ENCODE measurements around the gene SRM.
"Not testable (repeated sequence)": the region's sequence is repeated elsewhere in the genome, so short reads cannot be mapped to it uniquely, and the experiment has no call there.

The SRM gene

GRCh38 chr1:11059968-11060830 is at the start of gene SRM:
SRM (minus strand) TSS chr1:11060018; CDS start chr1:11059943, 75 bp downstream.
- DNase-seq = peak; percentile 88

GRCh38 chr1:11109047-11109760 is 49.4 kb upstream of the SRM start:
- DNase-seq = no peak

DNA sequence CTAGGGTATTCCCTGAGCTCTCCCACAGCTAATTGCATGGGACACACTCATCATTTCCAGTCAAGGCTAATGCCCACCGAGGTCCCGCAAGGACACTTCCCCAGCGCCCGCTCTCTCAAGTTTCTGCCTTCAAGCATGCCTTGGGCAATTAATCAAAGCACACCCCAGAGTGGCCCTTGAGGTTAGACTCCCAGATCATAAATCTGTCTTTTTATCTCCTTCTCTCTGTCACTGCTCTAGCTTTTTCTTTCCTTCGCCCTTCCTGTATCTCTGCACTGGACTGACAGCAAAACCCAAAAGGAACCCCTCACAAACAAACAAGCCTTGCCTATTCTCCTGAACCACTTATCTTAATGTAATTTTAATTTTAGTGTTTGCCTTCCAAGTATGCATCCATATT is 47.8 kb upstream of the SRM start:
- DNase-seq = no peak

DNA sequence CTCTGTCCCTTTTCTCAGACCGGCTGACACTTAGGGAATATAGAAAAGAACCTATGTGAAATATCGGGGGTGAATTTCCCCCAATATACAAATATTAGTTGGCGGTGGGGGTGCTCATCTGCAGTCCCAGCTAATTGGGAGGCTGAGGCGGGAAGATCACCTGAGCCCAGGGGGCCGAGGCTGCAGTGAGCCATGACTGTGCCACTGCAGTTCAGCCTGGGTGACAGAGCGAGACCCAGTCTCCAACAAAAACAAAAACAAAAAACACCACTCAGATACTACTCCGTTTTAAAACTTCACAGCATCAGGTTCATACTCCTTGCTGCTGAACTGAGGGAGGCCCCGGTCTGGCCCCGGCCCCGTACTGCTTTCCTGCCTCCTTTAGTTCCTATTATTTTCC is 45.8 kb upstream of the SRM start:
- DNase-seq = no peak

DNA sequence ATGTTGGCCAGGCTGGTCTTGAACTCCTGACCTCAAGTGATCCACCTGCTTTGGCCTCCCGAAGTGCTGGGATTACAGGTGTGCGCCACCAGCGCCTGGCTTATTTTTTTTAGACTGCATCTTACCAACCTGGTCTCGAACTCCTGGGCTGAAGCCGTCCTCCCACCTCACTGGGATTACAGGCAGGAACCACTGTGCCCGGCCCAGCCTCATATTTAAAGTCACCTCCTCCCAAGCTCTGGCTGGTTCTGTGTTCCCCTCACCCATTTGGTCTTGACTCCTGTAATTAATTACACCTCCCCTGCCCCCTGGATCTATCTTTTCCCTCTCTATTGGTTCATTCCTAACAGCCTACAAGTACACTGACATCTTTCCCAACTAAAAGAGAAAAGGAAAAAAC is 41.5 kb upstream of the SRM start:
- DNase-seq = no peak

DNA sequence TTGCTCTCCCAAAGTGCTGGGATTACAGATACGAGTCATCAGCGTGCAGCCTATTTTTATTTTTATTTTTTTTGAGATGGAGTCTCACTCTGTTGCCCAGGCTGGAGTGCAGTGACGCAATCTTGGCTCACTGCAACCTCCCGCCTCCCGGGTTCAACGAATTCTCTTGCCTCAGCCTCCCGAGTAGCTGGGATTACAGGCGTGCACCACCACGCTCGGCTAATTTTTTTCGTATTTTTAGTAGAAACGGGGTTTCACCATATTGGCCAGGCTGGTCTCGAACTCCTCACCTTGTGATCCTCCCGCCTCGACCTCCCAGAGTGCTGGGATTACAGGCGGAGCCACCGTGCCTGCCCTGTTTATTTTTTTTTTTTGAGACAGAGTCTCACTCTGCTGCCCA is 41.0 kb upstream of the SRM start:
- DNase-seq = not testable (repeated sequence)

GRCh38 chr1:11100149-11100493 is 40.3 kb upstream of the SRM start:
- no peak for DNase-seq

DNA sequence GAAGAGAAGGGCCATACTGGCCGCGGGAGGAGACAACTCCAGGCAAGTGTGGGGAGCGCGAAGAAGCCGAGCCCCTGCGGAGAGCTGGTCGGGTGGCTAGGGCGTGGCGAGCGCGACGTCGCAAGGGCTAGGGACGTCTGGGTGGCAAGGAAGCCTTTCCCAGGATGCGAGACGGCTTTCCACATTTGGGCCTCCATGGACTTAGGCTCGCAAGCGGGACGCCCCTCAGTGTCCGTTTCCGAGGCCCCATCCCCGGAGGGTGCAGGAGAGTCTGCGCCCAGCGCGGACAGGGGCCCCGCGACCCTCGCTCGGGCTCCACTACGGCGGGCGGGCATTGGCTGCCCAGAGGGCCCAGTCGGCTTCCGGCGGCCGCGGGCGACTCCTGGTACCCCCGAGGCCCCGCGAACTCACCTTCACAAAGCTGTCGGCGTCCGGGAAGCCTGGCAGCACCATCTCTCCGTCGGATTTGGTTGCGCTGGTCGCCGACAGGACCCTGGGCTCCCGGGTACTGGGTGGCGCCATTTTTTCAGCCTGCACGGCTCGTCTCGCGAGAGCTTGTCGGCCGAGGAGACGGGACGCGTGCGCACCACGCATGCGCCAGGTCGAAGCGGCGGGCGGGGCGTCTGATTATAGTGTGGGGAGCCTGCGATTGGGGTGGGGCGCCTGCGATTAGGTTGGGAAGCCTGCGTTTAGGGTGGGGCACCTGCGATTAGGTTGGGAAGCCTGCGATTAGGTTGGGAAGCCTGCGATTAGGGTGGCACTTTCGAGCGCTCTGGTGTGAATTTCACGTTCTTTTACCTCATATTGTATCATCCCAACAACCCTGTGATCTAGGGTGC is 39.7 kb upstream of the SRM start, which contains the start of gene EXOSC10:
EXOSC10 (minus strand) TSS at position 560 of the 839 bp plus-strand sequence; CDS start at position 522, 38 bp downstream.
- DNase-seq = peak; percentile 87

DNA sequence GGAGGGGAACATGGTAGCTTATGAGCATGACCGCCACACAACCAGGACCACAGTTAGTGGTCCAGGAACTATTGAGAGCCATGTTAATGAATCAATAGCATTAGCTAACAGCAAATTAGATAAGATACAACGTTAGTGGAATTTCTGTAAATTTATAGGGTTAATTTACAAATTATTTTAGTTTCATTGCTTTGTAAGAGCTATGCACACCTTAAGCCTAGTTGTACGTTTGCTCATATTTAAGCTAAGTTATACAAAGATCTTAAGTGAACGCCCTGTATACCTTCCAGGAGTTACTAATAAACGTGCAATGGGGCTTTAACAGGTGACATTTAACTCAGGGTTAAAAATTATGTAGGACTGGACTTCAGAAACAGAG is 39.1 kb upstream of the SRM start:
- no peak for DNase-seq

DNA sequence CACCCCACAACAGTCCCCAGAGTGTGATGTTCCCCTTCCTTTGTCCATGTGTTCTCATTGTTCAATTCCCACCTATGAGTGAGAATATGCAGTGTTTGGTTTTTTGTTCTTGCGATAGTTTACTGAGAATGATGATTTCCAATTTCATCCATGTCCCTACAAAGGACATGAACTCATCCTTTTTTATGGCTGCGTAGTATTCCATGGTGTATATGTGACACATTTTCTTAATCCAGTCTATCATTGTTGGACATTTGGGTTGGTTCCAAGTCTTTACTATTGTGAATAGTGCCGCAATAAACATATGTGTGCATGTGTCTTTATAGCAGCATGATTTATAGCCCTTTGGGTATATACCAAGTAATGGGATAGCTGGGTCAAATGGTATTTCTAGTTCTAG is 24.0 kb upstream of the SRM start:
- DNase-seq = not testable (repeated sequence)

GRCh38 chr1:11080931-11081330 is 21.1 kb upstream of the SRM start:
- DNase-seq = no peak

DNA sequence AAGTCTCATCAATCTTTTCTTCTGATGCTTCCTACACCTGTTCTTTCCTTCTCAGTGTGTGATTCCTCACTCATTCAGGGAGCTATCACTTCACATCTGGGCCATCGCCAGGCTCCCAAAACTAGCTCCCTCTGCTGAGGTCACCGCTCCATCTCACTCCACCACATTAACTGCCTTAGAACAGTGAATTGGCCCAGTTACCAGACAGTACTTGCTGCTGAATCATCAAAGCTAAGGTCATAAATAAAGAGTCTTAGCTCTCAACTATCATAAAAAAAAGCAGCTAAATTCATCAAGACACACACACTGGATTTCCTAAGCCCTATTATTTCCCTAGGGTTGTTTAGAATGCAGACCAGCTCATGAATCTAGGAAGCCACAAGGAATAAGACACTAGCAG is 18.8 kb upstream of the SRM start:
- DNase-seq = no peak

GRCh38 chr1:11073398-11073797 is 13.6 kb upstream of the SRM start:
- not testable (repeated sequence) for DNase-seq

GRCh38 chr1:11072216-11072917 is 12.5 kb upstream of the SRM start:
- no peak for DNase-seq

DNA sequence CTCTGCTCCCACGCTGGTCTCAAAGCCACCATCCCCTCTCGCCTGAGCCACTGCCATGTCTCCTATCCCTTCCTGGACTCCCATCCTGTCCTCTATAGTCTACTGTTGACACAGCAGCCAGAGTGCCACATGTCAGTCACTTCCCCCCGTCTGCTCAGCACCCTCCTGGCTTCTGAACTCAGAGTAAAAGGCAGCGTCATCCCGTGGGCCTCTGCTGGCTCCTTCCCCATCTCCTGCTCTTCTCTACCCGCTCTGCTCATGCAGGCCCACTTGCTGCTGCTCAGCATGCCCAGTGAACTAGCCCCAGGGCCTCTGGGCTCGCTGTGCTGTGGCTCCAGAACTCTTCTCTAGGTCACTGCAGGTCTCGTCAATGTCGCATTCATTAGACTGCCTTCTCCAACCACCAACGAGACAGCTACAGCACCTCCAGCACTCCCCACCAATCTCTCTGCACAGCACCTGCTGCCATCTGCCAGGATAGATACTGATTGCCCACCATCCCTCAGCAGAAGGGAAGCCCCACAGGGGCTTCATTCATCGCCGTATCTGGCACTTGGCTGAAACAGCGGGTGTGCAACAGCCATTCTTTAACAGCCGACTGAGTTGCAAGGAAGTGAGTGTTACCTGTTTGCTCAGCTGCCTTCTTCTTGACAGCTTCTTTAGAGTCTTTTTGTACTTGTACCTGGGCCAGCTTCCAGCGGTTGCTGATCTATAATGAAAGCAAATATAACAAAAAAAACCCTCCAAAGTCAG is 11.8 kb upstream of the SRM start:
- DNase-seq = peak; percentile 63

GRCh38 chr1:11070876-11071275 is 11.1 kb upstream of the SRM start:
- DNase-seq = no peak

- DNase-seq = no peak
Observed at GRCh38 chr1:11068600-11069473, 9.0 kb upstream of the SRM start.

DNA sequence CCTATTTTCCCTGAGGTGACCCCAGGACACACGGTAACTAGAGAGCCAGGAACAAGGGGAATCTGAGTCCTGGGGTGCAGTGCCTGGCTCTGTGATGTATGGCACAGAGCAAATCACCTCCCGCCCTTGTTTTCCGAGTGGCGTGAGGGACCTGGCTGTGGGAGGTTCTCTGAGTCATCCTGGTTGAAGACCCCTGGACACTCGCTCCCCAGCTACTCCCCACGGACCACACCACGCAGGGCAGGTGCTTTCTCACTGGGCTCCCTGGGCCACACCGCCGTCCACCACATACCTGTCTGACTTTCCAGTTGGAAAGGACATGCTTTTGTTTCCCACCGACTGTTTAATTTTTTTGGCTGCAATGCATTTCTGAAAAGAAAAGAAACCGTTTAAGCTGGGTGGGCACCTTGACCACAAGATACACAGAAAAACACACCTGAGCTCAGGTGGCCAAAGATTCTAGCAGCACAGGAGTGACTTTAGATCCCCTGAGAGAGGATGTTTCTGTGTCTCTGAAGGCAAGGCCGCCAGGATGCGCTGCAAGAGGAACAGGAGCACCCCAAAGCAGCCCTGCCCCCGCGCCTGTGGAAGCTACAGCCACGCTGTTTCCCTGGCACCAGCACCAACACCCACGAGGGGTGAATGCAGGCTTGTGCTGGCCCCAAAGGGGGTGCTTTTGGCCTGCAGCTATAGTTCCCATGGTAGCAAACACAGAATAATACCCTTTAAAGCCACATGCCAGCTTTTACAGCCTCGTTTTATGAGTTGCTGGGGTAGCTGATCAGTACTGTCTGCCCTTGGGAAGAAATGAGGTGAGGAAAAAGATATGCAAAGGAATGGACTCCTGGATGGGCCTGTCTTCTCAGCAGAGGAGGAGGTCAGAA is 8.1 kb upstream of the SRM start:
- no peak for DNase-seq

DNA sequence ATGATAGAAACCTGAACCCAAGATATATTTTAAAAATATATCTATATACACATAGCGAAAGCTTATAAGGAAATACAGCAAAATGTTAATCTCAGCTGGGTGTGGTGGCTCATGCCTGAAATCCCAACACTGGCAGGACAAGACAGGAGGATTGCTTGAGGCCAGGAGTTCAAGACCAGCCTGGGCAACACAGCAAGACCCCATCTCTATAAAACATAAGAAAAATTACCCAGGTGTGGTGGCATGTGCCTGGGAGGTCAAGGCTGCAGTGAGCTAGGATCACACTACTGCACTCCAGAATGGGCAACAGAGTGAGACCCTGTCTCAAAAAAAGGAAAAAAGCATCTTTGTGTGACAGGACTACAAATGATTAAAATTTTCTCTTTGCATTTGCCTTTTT is 6.0 kb upstream of the SRM start:
- DNase-seq = no peak

DNA sequence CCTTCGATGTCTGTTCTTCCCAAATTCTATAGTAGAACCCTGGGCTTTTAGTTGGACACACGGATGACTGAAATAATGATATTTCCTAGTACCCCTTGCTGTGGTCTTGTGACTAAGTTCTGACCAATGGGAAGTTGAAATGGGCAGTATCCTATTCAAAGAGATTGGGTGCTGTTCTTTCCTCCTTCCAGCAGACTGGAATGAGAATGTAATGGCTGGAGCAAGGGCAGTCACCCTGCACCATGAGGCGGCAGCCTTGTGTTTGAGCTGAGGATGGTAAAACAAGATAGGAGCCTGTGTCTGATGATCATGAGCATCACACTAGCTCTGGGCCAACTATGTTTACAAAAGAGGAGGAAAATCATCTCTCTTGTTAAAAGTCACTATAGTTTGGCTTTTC is 5.1 kb upstream of the SRM start:
- no peak for DNase-seq
